Iris pigment epithelial cell (primary cell): ENCODE data around the gene STRA8.

Source experiments
- DNase-seq: peaks from one replicate; pipeline ENCODE4 v3.0.0-alpha.2; 2011; ENCODE audit warnings: low read depth

Gene STRA8

GRCh38 chr7:135238112-135238744 is 4.6 kb downstream of the STRA8 start:
- no peak for DNase-seq

GRCh38 chr7:135239263-135239662 is 5.6 kb downstream of the STRA8 start:
- no peak for DNase-seq

GRCh38 chr7:135240441-135240840 is 6.8 kb downstream of the STRA8 start:
- no peak for DNase-seq

DNA sequence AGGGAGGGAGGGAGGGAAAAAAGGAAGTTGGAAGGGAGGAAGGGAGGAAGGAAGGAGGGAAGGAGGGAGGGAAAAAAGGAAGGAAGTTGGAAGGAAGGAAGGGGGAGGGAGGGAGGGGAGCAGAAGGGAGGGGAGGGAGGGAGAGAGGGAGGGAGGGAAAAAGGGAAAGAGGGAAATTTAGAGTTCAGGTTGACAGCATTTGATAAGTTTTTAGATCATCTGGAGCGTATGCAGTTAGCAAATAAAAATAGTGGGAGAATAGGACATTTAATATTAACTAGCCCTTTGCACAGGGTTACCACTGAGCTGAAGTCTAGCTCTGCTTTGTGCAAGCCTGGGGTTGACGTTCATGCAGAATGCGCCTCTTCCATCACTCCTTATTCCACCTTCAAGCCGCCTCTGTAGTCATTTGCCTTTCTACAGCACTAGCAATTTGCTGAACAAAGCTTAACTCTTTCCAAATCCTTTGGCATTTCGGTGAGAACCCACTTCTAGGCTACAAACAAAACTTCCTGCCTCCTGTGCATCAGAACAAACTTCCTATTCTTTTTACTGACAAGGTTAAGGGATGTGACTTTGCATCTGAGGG is 8.6 kb downstream of the STRA8 start:
- no peak for DNase-seq

GRCh38 chr7:135245226-135246190 is 11.9 kb downstream of the STRA8 start:
- no peak for DNase-seq

DNA sequence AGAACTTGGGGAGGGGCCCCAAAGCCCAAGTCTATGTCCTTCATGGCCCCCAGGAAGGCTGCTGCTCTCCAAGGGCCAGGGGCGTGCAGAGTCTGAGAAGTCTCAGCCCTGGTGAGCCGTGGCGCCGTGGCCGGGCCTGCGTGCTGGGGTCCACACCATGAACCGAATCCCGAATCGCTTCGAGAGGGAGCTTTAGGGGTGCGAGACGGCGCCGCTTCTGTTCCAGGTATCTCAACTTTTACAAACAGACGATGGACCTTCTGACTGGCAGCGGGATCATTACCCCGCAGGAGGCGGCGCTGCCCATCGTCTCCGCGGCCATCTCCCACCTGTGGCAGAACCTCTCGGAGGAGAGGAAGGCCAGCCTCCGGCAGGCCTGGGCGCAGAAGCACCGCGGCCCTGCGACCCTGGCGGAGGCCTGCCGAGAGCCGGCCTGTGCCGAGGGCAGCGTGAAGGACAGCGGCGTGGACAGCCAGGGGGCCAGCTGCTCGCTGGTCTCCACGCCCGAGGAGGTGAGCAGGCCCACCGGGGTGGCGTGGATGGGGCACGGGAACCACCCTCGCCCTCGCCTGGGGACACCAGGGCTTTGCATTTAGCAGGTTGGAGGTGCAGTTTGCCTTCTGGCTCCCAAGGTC is 12.7 kb downstream of the STRA8 start:
- DNase-seq, result no peak

DNA sequence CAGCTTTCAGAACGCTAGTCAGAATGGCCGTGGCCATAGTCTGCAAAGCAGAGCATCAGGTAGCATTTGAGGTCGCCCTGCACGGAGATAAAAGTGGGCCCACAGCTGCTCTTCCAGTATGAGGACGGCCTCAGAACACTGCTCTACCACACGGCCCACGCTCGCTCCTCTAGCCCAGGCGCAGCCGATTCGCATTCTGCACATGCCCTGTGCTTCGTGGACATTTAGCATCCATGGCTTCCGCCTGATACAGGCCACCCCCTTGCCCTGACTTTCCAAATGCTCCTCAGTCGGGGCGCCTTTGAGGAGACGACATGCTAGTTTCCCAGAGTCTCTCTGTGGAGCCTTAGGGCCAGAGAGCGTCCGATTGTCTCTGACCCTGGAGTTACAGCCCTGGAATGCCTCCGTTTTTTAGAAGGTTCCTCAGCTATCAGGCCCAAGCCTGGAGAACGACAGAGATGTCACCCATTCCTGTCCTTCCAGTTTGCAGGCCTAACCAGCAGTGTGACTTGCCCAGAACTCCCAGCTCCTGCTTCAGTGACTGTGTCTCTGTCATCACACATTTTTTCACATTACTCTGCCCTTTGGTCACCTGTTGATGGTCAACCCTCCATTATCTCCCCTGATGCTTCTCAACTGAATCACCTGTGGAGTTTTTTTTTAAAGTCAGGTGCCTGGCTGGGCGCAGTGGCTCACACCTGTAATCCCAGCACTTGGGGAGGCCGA is 14.3 kb downstream of the STRA8 start:
- DNase-seq, result no peak

GRCh38 chr7:135248546-135248945 is 14.9 kb downstream of the STRA8 start:
- no peak for DNase-seq

GRCh38 chr7:135251496-135252391 is 18.1 kb downstream of the STRA8 start:
- no peak for DNase-seq

DNA sequence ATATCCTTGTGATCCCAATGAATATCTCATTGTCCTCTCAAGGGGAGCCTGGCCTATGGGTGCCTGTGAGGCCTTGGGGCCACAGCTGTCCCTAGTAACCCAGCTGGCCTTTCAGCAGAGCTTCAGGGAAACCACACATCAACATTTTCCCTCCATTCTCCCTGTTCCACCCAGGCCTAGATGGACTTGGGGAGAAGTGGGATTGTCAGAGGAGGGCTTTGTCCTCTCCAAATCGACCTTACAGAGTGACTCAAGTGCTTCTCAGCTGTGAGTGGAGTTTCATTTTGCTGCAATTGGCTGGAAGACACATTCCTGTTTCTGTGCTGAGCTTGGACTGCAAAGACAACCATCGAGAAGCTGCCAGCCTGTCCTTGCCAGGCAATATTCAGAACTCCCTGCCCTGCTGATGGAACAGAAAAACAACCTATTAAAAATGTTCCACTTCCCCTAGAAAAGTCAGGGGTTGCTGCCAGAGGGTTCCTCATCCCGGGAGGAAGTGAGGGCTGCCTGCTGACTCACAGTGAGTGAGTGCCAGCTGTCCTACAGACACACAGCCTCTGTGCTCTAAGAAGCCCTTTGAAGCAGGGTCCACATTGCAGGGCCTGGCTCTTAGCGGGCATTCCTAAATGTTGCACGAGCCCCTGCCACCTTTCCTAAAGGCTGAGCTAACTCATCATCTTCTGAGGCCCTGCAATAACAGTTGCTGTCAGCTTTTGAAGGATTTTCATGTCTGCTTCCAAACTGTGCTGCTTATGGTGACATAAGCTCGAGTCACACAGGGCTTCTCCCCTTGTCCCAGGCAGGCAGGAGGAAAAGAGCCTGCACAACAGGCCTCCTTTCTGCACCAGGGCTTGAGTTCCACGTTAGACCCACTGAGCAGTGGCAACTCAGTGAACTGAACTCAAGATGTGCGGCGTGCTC is 20.5 kb downstream of the STRA8 start:
- DNase-seq, result peak; percentile 68

DNA sequence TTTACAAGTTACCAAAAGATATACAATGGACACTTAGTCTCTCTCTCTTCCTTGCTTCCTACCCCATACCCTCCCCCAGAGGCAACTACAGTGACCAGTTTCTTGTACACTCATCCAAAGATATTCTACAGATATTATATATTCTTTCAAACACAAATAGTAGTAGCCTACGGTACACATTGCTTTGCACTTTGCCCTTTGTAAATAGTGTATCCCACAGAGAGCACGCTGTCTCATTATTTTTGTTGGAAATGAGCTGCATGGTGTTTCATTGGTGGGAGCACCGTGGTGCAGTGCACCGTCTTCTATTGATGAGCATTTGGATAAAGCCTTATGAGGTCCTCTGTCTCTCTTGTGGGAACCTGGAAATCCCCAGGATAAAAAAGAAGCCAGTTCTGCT is 24.2 kb downstream of the STRA8 start:
- DNase-seq, result no peak

- DNase-seq, result no peak
Measured at GRCh38 chr7:135258585-135258984, 24.9 kb downstream of the STRA8 start.

DNA sequence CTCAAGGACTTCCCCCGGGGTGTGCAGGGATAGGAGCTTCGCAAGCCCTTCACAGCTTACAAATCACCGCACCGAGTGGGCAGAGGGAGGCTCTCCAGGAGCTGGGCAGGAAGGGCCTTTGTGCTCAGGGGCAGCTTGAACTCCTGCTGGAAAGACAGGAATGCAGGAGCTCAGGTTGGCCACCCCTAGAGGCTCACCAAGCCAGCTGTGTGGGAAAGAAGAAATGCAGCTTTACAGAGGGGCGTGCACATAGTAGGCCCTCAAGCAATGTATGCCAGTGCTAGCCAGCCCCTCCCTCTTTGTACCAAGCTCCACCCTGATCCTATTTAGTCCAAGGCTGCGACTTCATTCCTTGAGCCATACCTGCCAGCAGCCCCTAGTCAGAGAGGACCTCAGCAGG is 26.1 kb downstream of the STRA8 start:
- no peak for DNase-seq

- DNase-seq, result no peak
Measured at GRCh38 chr7:135260470-135260869, 26.8 kb downstream of the STRA8 start.

GRCh38 chr7:135260930-135261721 is 27.5 kb downstream of the STRA8 start:
- peak; percentile 7 for DNase-seq

- no peak for DNase-seq
Measured at GRCh38 chr7:135262623-135263320, 29.1 kb downstream of the STRA8 start.

DNA sequence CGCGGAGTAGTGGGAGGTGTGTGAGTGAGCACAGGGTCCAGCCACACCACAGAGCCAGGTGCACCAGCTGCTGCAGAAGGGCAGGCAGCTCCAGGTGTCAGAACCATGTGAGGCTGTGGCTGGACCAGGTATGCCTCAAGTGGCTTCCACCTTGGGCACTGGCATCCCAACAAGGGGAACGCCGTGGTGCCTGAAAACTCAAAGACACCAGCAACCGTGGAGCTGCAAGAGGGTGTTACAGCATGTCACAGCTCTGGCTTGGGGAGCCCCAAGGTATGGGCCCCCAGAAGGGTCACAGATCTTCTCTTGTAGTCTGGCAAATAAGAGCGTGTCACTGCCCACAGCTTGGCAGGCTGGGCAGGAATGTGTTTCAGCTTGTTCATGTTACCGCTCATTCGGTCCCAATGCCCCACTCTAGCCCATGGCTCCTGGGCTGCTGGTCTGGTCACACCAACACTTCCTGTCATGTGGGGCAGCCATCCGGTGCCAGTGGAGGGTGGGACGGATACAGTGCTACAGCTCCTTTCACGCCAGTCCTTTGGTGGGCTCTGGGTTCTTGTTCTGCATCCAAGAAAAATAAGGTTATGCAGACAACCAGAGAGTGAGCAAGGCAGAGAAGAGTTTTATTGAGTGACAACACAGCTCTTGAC is 29.8 kb downstream of the STRA8 start:
- no peak for DNase-seq

GRCh38 chr7:135265637-135266036 is 32.0 kb downstream of the STRA8 start:
- DNase-seq, result no peak
